ENCODE measurements around the gene DRD3. TPM values are rescaled to one million over a fixed set of nuclear protein-coding genes. Genes with fewer than 3 reads are reported as not detected.

The DRD3 gene
- total and polyA plus RNA-seq, 2 of the 8 experiments (the other 6 are each of a cell fraction or from before 2014, with no cell fraction given): 0.32 to 1.3 TPM

- no peak for TF ChIP-seq CHD7 (IDR thresholded peaks at IDR 0.05; ENCODE audit: insufficient replicate concordance, low read length)
Measured at GRCh38 chr3:114093596-114093995, 85.3 kb downstream of the DRD3 start (continued).
